ENCODE data around the gene YPEL5.
A peak's percentile ranks its signal among the peaks of the same experiment; 100 is the strongest.
"Not testable (repeated sequence)": the region's sequence is repeated elsewhere in the genome, so short reads cannot be mapped to it uniquely, and the experiment has no call there.

The YPEL5 gene

DNA sequence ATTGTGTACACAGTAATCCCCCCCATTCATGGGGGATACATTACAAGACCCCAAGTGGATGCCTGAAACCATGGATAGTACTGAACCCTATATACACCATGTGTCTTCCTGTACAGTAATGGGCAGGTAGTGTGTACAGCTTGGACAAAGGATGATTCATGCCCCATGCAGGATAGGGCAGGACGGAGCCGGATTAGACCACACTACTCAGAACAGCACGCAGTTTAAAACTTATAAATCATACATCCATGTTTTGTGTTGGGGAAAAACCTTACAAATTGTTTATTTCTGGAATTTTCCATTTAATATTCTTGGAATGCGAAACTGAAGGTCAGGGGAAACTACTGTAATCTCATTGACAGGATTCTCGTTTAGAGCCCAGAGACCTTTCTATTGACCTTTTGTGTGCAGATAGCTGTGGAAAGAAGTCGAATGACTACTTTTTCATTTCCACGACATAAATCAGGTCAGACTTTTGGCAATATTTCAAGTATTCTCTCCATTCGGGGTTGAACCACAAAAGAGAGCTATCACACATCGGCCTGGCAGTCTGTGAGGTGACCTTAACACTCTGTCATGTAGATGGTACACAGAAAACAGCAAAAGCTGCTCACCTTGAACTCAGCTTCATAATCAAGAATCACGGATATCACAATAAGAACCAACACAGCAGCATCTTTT is 9.9 kb upstream of the YPEL5 start:
- no peak for DNase-seq (ENCODE audit: low read depth in 2 of 2)

DNA sequence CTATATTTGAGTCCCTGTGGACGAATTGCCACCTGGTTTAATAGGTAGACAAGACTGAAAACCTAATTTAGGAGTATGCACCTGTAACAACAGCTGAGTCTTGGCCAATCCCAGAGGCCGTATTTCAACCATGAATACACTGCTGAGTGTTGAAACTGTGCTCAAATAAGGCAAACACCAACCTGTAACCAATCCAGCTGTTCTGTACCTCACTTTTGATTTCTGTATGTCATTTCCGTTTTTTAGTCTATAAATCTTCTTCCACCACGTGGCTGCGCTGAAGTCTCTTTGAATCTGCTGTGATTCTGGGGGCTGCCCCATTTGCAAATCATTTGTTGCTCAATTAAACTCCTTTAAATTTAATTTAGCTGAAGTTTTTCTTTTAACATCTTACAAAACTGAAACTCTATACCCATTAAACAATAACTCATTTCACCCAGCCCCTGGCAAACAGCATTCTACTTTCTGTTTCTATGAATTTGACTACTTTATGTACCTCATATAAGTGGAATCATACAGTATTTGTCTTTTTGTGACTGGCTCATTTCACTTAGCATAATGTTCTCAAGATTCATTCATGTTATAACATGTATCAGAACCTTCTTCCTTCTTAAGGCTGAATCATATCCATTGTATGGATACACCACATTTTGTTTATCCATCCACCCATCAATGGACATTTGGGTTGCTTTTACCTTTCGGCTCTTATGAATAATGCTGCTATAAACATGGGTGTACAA is 7.5 kb upstream of the YPEL5 start:
- DNase-seq (ENCODE audit: low read depth in 2 of 2), result no peak

DNA sequence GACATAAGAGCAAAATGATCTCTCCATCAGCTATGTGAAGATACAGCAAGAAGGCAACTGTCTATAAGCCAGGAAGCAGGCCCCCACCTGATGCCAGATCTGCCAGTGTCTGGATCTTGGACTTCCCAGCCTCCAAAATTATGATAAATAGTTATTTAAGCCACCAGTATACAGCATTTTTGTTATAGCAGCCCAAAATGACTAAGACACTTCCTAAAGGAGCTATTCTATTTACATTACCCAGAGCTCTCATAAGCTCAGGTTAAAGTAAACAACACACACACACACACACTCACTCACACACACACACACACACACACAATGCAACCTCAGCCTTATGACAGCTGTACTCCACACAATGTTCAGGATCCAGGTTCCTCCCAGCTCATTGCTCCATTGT is 5.7 kb upstream of the YPEL5 start:
- no peak for DNase-seq (ENCODE audit: low read depth in 2 of 2)

DNA sequence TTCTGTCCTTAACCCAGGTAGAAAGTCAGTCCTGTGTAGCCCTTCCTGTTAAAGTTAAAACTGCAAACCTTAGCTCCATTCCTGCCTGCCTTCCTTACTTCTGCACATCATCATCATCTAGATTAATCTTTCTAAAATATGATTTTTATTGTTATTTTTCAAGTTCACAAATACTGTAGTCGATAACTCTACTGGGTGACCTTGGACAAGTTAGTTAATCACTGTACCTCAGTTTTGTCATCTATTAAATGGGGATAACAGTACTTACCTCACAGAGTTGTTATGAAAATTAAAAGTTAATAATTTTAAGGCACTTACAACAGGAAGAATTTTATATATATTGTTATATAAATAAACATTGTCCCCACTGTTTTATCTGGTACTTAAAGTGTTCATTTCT is 2.5 kb upstream of the YPEL5 start:
- no peak for DNase-seq (ENCODE audit: low read depth in 2 of 2)

GRCh38 chr2:30144951-30145350 is 1.9 kb upstream of the YPEL5 start:
- not testable (repeated sequence) for DNase-seq (ENCODE audit: low read depth in 2 of 2)

DNA sequence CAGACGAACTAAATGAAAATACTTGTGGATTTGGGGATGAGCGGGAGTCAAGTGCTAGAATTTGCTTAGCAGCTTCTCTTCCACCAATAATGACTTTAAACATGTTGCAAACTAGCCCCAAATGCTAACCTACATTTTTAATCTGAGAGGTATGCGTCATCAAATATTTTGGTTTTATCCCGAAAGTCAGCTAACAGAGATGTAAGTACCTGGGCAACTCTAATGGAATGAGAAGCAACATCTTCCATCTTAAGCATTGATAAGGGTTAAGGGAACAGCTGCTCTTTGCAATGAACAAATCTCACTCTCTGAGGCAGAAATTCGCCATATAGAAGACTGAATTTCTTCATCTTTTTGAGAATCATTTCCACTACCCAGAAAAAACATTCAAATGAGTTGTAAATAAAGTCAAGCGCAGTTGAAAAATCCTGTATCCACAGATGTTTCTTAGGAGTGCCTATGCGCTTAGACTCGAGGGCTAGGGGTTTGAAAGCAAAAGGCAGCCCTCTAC is 926 bp upstream of the YPEL5 start:
- DNase-seq (ENCODE audit: low read depth in 2 of 2), result no peak

- peak in 1 of 2 donors; percentile 28 for DNase-seq (ENCODE audit: low read depth in 2 of 2)
These were observed 448 bp downstream of the YPEL5 start for GRCh38 chr2:30147196-30147714.

DNA sequence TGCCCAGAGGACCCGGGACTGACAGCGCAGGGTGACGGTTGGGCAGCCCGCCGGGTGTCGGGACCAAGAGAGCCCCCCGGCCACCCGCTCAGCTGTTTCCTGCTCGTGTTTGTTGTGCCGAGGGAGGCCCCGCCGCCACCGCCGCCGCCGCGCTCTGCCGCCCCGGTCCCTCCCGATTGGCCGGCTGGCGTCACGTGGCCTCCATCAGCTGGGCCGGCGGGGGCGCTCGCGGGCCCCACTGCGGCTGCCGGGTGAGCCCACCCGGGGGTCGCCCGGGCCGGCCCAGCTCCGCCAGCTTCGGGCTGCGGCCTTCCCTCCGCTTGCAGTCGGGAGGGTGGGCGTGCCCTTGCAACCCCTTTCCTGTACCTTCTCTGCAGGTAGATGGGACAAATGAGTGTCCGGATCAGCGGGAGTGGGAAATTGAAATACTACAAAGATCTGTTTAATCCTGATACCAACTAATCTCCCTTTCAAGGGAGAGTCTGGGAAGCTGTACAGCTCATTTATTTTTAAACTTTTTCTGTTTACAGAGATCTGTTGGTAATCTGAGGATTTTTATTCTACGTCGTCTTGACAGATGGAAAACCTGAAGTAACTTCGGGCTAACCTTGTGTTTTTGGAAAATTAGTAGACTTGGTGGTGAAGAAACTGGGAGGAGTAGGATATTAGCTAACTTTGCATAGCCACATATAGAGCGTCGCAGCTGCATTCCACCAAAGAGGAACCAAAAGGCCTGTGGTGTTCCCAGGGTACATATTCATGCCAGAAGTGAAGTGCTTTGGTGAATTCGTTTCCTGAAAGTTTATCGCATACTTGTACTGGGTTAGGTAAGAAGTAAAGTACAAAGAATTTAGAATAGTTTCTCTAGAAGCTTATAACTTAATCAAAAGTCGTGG is 1.2 kb downstream of the YPEL5 start:
- DNase-seq (ENCODE audit: low read depth in 2 of 2), result peak; percentile 51 to 66

- no peak for DNase-seq (ENCODE audit: low read depth in 2 of 2)
These were observed 2.0 kb downstream of the YPEL5 start for GRCh38 chr2:30148850-30149249.

GRCh38 chr2:30149513-30149912 is 2.7 kb downstream of the YPEL5 start:
- no peak for DNase-seq (ENCODE audit: low read depth in 2 of 2)

DNA sequence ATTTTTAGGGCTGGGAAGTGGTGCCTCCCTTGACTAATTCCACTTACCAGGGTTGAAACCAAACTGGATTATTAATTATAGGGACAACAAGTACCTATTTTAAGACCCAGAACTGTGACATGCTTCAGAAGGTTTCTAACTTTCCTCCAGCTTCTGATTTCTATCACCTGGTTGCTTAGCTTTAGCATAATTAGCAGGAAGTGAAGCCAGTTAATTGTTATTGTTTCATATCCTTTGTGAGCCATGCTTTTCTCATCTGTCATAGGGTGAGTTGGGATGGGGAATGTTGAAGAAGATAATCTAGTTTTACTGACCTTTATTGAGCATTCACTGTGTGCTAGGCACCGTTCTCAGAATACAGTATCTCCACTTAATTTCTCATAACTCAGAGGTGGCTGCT is 3.2 kb downstream of the YPEL5 start:
- no peak for DNase-seq (ENCODE audit: low read depth in 2 of 2)

DNA sequence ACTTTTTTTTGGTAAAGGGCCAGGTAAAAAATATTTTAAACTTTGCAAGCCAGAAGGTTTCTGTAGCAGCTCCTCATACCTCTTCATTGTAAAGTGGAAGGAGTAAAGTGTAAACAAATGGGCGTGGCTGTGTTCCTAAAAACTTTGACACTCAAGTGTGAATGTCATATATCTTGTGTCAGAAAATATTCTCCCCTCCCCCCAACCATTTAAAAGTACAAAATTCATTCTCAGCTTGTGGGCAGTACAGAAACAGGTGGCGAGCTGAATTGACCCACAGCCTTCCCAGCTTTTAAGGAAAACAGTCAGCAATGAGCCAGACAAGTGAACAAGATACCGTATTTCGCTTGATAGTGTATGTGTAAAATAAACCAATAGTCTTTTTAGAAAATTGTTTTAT is 4.0 kb downstream of the YPEL5 start:
- DNase-seq (ENCODE audit: low read depth in 2 of 2), result no peak

DNA sequence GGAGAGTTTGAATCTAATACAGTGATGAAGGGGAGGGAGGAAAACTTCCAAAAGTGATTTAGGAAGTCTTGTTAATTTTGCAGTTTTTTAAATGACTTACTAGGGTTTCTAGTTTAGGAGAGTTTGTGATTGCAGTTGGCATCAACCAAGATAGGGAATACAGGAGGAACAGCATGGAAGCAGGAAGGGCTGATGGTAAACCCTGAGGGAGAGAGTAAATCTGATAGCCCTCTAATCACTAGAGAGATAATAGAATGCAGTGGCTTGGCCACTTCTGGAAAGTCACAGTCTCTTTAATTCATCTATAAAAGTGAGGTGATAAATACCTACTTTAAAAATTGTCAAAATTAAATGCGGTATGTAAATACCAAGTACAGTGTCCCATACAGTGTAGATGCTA is 5.6 kb downstream of the YPEL5 start:
- no peak for DNase-seq (ENCODE audit: low read depth in 2 of 2)

DNA sequence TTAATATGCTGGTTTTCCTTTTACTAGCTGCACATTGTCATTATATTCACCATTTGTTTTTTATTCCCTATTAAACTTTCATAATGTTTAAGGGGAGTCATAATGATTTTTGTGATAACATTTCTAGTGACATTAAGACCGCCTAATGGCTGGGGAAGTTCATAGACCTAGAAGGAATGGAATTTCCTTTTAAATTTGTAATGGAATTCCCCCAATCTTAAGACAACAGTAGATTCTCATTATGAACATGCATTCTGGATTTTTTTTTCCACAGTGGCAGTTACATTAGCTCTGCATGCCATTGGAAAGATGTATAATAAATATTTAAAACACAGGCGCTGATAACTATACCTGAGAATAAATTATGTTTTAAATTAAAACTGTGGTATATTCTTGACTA is 8.4 kb downstream of the YPEL5 start:
- no peak for DNase-seq (ENCODE audit: low read depth in 2 of 2)

- DNase-seq (ENCODE audit: low read depth in 2 of 2), result no peak
These were observed 9.3 kb downstream of the YPEL5 start for GRCh38 chr2:30155889-30156658.

DNA sequence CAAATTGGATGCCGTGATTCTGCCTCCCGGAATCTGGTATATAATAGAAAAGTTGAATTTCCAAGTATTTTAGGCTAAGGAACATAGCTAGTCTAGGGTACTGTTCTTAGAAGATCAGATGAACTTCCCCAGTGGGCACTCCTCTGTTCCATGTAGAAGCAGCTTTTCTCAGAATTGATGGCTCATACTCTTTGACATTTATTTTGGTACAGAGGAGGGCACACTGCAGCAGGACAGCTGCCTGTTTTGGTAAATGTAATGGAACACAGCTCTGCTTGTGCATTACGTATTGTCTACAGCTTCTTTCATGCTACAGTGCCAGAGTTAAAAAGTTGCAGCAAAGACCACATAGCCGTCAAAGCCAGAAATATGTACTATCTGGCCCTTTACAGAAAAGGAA is 10.8 kb downstream of the YPEL5 start:
- no peak for DNase-seq (ENCODE audit: low read depth in 2 of 2)

- no peak for DNase-seq (ENCODE audit: low read depth in 2 of 2)
These were observed 13.0 kb downstream of the YPEL5 start for GRCh38 chr2:30159766-30160165.

- no peak for DNase-seq (ENCODE audit: low read depth in 2 of 2)
These were observed 15.3 kb downstream of the YPEL5 start for GRCh38 chr2:30161929-30162706.

DNA sequence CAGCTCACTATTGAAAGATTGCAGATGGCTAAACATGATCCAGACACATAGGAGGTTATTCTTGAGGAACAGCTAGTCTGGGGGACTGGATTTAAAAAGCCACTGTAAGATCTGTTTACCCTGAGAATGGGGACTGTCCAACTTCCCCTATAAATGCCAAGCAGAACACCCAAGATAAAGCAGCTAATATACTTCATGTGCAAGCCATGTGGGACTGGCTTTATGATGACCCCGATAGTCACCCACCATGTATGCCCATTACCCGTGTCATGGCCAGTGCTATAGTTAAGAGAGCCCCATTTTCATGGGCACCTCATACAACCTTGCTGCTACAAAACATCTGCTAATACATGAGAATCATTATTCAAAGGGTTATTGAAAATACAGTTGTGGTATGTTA is 16.0 kb downstream of the YPEL5 start:
- no peak for DNase-seq (ENCODE audit: low read depth in 2 of 2)

GRCh38 chr2:30164131-30164925 is 17.5 kb downstream of the YPEL5 start:
- DNase-seq (ENCODE audit: low read depth in 2 of 2), result no peak

Measured in stimulated activated CD8-positive, alpha-beta memory T cell treated with anti-CD3 and anti-CD28 coated beads, Interleukin-2, amount 100 ng/mL, for 1 hour (primary cell).